ENCODE data around the gene ITSN1. TPM values are rescaled to one million over a fixed set of nuclear protein-coding genes. Genes with fewer than 3 reads are reported as not detected.

ITSN1 gene
- polyA plus RNA-seq, 3 donors from 2014 or later = 0.50 to 0.57 TPM; not detected in 1

GRCh38 chr21:33897739-33898138 is 255.4 kb downstream of the ITSN1 start:
- Mint-ChIP-seq H3K4me3 (no peak overlapping the region), H3K36me3 (peaks cover 8 to 18% (median 13%) of the 10 kb centered on the region in 3 donors), H3K9me3 (no peaks in the 10 kb centered on the region), H3K4me1 (peaks cover 11 to 12% of the 10 kb centered on the region in 2 donors), H3K27ac (no peak overlapping the region), H3K27me3 (ENCODE audit: low read depth in 3 of 3) (peaks cover 4 to 10% (median 6%) of the 10 kb centered on the region in 3 donors)
- DNase-seq = no peak

- Mint-ChIP-seq H3K27ac (no peak overlapping the region), H3K27me3 (ENCODE audit: low read depth in 3 of 3) (peaks cover 4 to 8% (median 6%) of the 10 kb centered on the region in 3 donors), H3K36me3 (peaks cover 13 to 26% (median 16%) of the 10 kb centered on the region in 3 donors), H3K4me1 (peaks cover 11 to 12% of the 10 kb centered on the region in 2 donors), H3K9me3 (no peaks in the 10 kb centered on the region), H3K4me3 (no peak overlapping the region)
- no peak for DNase-seq
These were observed 256.3 kb downstream of the ITSN1 start for GRCh38 chr21:33898586-33898985.

DNA sequence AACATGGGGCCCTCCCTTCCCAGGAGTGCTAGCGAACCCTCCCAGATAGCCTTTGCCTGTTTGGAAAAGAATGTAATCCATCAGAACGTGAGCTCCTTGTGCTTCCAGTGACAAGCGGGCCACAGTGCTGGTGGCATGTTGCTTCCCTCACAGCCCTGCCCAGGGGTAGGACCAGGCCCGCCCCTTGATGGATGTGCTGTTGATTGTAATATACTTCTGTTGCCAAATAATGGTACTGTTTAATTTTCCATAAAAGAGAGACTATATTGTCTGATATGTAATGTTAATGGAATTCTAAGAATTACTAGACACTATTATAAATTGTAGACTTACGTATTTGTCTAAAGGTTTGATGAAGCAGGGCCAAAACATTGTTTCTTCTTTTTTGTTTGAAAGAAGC is 256.9 kb downstream of the ITSN1 start:
- Mint-ChIP-seq H3K9me3 (no peaks in the 10 kb centered on the region), H3K4me3 (no peak overlapping the region), H3K27ac (no peak overlapping the region), H3K27me3 (ENCODE audit: low read depth in 3 of 3) (peaks cover 4 to 8% (median 6%) of the 10 kb centered on the region in 3 donors), H3K4me1 (peaks cover 11 to 12% of the 10 kb centered on the region in 2 donors), H3K36me3 (peaks cover 13 to 28% (median 17%) of the 10 kb centered on the region in 3 donors)
- DNase-seq = no peak

GRCh38 chr21:33901412-33902288 is 259.3 kb downstream of the ITSN1 start:
- no peaks in the 10 kb centered on the region for H3K9me3 Mint-ChIP-seq
- H3K27ac Mint-ChIP-seq = no peak overlapping the region

DNA sequence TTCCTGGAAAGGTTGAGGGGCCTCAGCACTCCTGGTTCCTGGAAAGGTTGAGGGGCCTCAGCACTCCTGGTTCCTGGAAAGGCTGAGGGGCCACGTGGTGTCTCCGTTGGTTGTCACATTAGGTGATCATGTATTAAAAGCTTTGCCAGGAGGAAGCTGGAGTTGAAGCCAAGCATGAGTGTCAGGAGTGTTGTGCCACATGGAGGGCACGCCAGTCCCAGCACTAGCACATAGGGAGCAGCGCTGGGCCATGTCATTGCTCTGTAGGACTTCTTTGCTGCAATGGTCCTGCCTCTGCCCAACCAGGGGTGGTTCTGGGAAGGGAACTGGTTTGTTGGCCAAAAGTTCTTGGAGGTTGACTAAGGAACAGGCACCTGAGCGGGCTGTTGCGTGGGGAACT is 260.0 kb downstream of the ITSN1 start:
- H3K9me3 Mint-ChIP-seq = no peaks in the 10 kb centered on the region
- no peaks in the 10 kb centered on the region for H3K27me3 Mint-ChIP-seq (ENCODE audit: low read depth in 3 of 3)
- H3K4me1 Mint-ChIP-seq = peaks cover 0 to 4% of the 10 kb centered on the region in 2 donors
- H3K4me3 Mint-ChIP-seq = no peak overlapping the region
- no peak for DNase-seq
- peaks cover 23 to 48% (median 34%) of the 10 kb centered on the region in 3 donors for H3K36me3 Mint-ChIP-seq
- H3K27ac Mint-ChIP-seq = peak overlapping the region in 1 of 6 donors; percentile 17

More at GRCh38 chr21:33901412-33902288, 259.3 kb downstream of the ITSN1 start:
- H3K36me3 Mint-ChIP-seq = peaks cover 18 to 43% (median 28%) of the 10 kb centered on the region in 3 donors
- no peaks in the 10 kb centered on the region for H3K27me3 Mint-ChIP-seq (ENCODE audit: low read depth in 3 of 3)
- DNase-seq = no peak
- H3K4me3 Mint-ChIP-seq = no peak overlapping the region
- H3K4me1 Mint-ChIP-seq = peaks cover 0 to 4% of the 10 kb centered on the region in 2 donors

DNA sequence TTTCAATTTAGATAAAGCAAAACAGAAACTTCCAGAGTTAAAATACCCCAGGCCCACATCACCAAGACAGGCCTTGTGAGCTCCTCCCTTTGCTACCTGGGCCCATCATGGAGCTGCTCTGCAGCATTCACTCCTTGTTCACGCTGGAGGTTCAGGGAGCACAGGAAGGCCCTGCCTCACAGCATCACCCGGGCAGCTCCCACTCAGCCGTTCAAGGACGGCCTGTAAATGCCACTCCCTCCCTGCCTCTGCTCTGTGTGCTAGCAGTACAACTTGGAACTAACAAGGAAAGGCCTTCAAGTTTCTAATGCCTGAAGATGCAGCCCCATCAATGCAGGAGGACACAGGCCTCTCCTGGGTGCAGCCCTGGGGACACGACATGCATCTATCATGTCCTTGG is 261.7 kb downstream of the ITSN1 start:
- peaks cover 0 to 4% of the 10 kb centered on the region in 2 donors for H3K4me1 Mint-ChIP-seq
- H3K27me3 Mint-ChIP-seq (ENCODE audit: low read depth in 3 of 3) = no peaks in the 10 kb centered on the region
- DNase-seq = no peak
- no peaks in the 10 kb centered on the region for H3K9me3 Mint-ChIP-seq
- no peak overlapping the region for H3K27ac Mint-ChIP-seq
- peaks cover 24 to 58% (median 35%) of the 10 kb centered on the region in 3 donors for H3K36me3 Mint-ChIP-seq
- H3K4me3 Mint-ChIP-seq = no peak overlapping the region

GRCh38 chr21:33908760-33909159 is 266.5 kb downstream of the ITSN1 start:
- Mint-ChIP-seq H3K36me3 (peaks cover 14 to 47% (median 31%) of the 10 kb centered on the region in 3 donors), H3K4me1 (peaks cover 8 to 22% of the 10 kb centered on the region in 2 donors)

GRCh38 chr21:33909756-33910155 is 267.5 kb downstream of the ITSN1 start:
- Mint-ChIP-seq H3K9me3 (no peaks in the 10 kb centered on the region), H3K4me3 (no peak overlapping the region), H3K27ac (no peak overlapping the region), H3K27me3 (ENCODE audit: low read depth in 3 of 3) (no peaks in the 10 kb centered on the region), H3K4me1 (peaks cover 16 to 32% of the 10 kb centered on the region in 2 donors), H3K36me3 (peaks cover 14 to 41% (median 26%) of the 10 kb centered on the region in 3 donors)
- DNase-seq = no peak

More at GRCh38 chr21:33908760-33909159, 266.5 kb downstream of the ITSN1 start:
- no peak overlapping the region for H3K27ac Mint-ChIP-seq
- no peak overlapping the region for H3K4me3 Mint-ChIP-seq
- DNase-seq = no peak
- no peaks in the 10 kb centered on the region for H3K9me3 Mint-ChIP-seq
- no peaks in the 10 kb centered on the region for H3K27me3 Mint-ChIP-seq (ENCODE audit: low read depth in 3 of 3)

DNA sequence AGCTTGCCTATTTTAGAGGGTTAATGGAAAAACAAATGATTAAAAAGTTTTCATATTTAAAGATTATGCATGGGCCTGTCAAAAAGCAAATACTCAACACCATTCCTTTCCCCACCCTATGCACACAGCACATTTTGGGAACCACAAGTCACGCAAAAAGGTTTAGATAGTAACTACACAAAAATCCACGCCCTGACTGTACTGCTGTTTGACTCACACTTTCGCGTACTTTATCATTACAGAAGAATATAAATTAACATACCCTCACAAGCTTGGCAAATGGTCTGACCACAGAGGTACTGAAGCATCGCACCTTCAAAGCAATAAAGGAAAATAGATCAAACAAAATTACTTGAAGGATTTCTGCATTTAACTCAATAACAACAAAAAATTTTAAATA is 271.9 kb downstream of the ITSN1 start:
- Mint-ChIP-seq H3K36me3 (peaks cover 4 to 15% (median 12%) of the 10 kb centered on the region in 3 donors), H3K4me1 (peaks cover 31 to 51% of the 10 kb centered on the region in 2 donors), H3K27me3 (ENCODE audit: low read depth in 3 of 3) (peaks cover 0 to 4% (median 3%) of the 10 kb centered on the region in 3 donors), H3K4me3 (peak overlapping the region; percentile 44 to 99 (median 97)), H3K27ac (peak overlapping the region in 4 of 6 donors; percentile 23 to 98 (median 78)), H3K9me3 (no peaks in the 10 kb centered on the region)
- DNase-seq = no peak

- Mint-ChIP-seq H3K36me3 (peaks cover 4 to 8% (median 4%) of the 10 kb centered on the region in 3 donors), H3K4me1 (peaks cover 31 to 48% of the 10 kb centered on the region in 2 donors), H3K9me3 (no peaks in the 10 kb centered on the region), H3K27ac (peak within 1 kb of the TSS; percentile 95 to 98 (median 97)), H3K27me3 (ENCODE audit: low read depth in 3 of 3) (peaks cover 0 to 4% (median 3%) of the 10 kb centered on the region in 3 donors), H3K4me3 (peak within 1 kb of the TSS; percentile 97 to 99 (median 98))
- peak; percentile 95 to 96 (median 96) for DNase-seq
These were observed 273.3 kb downstream of the ITSN1 start, which contains the start of gene ATP5PO for GRCh38 chr21:33915368-33916199. ATP5PO (minus strand) TSS chr21:33915804; CDS start chr21:33915763, 41 bp downstream.

- peaks cover 0 to 2% (median 2%) of the 10 kb centered on the region in 3 donors for H3K36me3 Mint-ChIP-seq
- H3K27ac Mint-ChIP-seq = peak overlapping the region; percentile 95 to 98 (median 97)
- peak overlapping the region; percentile 97 to 99 (median 98) for H3K4me3 Mint-ChIP-seq
- peaks cover 31 to 42% of the 10 kb centered on the region in 2 donors for H3K4me1 Mint-ChIP-seq
- no peak for DNase-seq
- H3K27me3 Mint-ChIP-seq (ENCODE audit: low read depth in 3 of 3) = peaks cover 0 to 4% (median 3%) of the 10 kb centered on the region in 3 donors
- no peaks in the 10 kb centered on the region for H3K9me3 Mint-ChIP-seq
These were observed 273.9 kb downstream of the ITSN1 start for GRCh38 chr21:33916200-33916567.

DNA sequence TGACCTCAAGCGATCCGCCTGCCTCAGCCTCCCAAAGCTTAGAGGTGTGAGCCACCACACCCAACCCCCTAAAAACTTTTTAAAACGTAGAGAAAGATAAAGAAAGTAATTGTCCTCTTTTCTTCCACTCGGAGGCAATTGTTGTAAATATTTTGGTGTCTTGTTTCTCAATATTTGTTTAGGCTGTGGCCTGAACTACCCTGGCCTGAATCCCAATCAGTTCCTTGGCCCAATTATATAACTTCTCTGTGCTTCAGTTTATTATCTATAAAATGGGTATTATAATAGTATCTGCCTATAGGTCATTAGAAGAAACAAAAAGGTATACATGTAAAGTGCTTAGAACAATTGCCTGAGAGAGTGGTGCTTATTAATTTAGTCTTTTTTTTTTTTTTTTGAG is 275.1 kb downstream of the ITSN1 start:
- H3K4me1 Mint-ChIP-seq = peaks cover 31 to 39% of the 10 kb centered on the region in 2 donors
- no peaks in the 10 kb centered on the region for H3K36me3 Mint-ChIP-seq
- H3K9me3 Mint-ChIP-seq = no peaks in the 10 kb centered on the region
- H3K4me3 Mint-ChIP-seq = no peak overlapping the region
- H3K27ac Mint-ChIP-seq = no peak overlapping the region
- peaks cover 0 to 4% (median 3%) of the 10 kb centered on the region in 3 donors for H3K27me3 Mint-ChIP-seq (ENCODE audit: low read depth in 3 of 3)
- DNase-seq = no peak

- peak; percentile 79 to 83 (median 80) for DNase-seq
- no peaks in the 10 kb centered on the region for H3K36me3 Mint-ChIP-seq
- H3K27ac Mint-ChIP-seq = peak overlapping the region in 4 of 6 donors; percentile 29 to 86 (median 69)
- peak overlapping the region; percentile 1 to 58 (median 33) for H3K4me3 Mint-ChIP-seq
- peaks cover 11 to 15% of the 10 kb centered on the region in 2 donors for H3K4me1 Mint-ChIP-seq
- no peaks in the 10 kb centered on the region for H3K9me3 Mint-ChIP-seq
- H3K27me3 Mint-ChIP-seq (ENCODE audit: low read depth in 3 of 3) = no peaks in the 10 kb centered on the region
These were observed 281.9 kb downstream of the ITSN1 start for GRCh38 chr21:33924079-33924765.
